ENCODE data around the gene SLC35E1.
"Not testable (repeated sequence)": the region's sequence is repeated elsewhere in the genome, so short reads cannot be mapped to it uniquely, and the experiment has no call there.

SLC35E1 gene

GRCh38 chr19:16581145-16581970, 9.1 kb upstream of the SLC35E1 start:
- no peak for DNase-seq (ENCODE audit: low spot score)

GRCh38 chr19:16579381-16579780, 7.2 kb upstream of the SLC35E1 start:
- DNase-seq (ENCODE audit: low spot score): no peak

GRCh38 chr19:16577531-16577985, 5.3 kb upstream of the SLC35E1 start:
- no peak for DNase-seq (ENCODE audit: low spot score)

- DNase-seq (ENCODE audit: low spot score): no peak
These were observed 4.7 kb upstream of the SLC35E1 start for GRCh38 chr19:16576690-16577530.

GRCh38 chr19:16575861-16576689, 3.9 kb upstream of the SLC35E1 start:
- no peak for DNase-seq (ENCODE audit: low spot score)

GRCh38 chr19:16575282-16575681, 3.1 kb upstream of the SLC35E1 start:
- DNase-seq (ENCODE audit: low spot score): no peak

GRCh38 chr19:16573925-16574324, 1.7 kb upstream of the SLC35E1 start:
- no peak for DNase-seq (ENCODE audit: low spot score)

- no peak for DNase-seq (ENCODE audit: low spot score)
These were observed 1.1 kb upstream of the SLC35E1 start for GRCh38 chr19:16573296-16573695.

GRCh38 chr19:16571822-16572331, 338 bp downstream of the SLC35E1 start:
- DNase-seq (ENCODE audit: low spot score): no peak

GRCh38 chr19:16571283-16571682, 932 bp downstream of the SLC35E1 start:
- DNase-seq (ENCODE audit: low spot score): no peak

- DNase-seq (ENCODE audit: low spot score): no peak
These were observed 2.5 kb downstream of the SLC35E1 start for GRCh38 chr19:16569609-16570320.

GRCh38 chr19:16566702-16567101, 5.5 kb downstream of the SLC35E1 start:
- no peak for DNase-seq (ENCODE audit: low spot score)

- DNase-seq (ENCODE audit: low spot score): no peak
These were observed 6.1 kb downstream of the SLC35E1 start for GRCh38 chr19:16566161-16566560.

- no peak for DNase-seq (ENCODE audit: low spot score)
These were observed 7.4 kb downstream of the SLC35E1 start for GRCh38 chr19:16564842-16565241.

GRCh38 chr19:16562608-16563025, 9.6 kb downstream of the SLC35E1 start:
- no peak for DNase-seq (ENCODE audit: low spot score)

- DNase-seq (ENCODE audit: low spot score): no peak
These were observed 10.8 kb downstream of the SLC35E1 start for GRCh38 chr19:16561382-16561781.

- no peak for DNase-seq (ENCODE audit: low spot score)
These were observed 12.4 kb downstream of the SLC35E1 start for GRCh38 chr19:16559780-16560276.

- DNase-seq (ENCODE audit: low spot score): no peak
These were observed 17.4 kb downstream of the SLC35E1 start for GRCh38 chr19:16554776-16555175.

- not testable (repeated sequence) for DNase-seq (ENCODE audit: low spot score)
These were observed 20.3 kb downstream of the SLC35E1 start for GRCh38 chr19:16551902-16552301.

GRCh38 chr19:16548956-16549355, 23.3 kb downstream of the SLC35E1 start:
- no peak for DNase-seq (ENCODE audit: low spot score)

Data from hematopoietic multipotent progenitor cell treated with erythropoietin and hydrocortisone succinate and interleukin-3 and kit ligand, for 17 days (in vitro differentiated cells).